GM23248 (cell line): ENCODE data around the gene CASK. TPM values are rescaled to one million over a fixed set of nuclear protein-coding genes. Genes with fewer than 3 reads are reported as not detected.
"Not testable (repeated sequence)": the region's sequence is repeated elsewhere in the genome, so short reads cannot be mapped to it uniquely, and the experiment has no call there.

Experiments
- DNase-seq: peaks from one replicate; pipeline ENCODE4 v3.0.0-alpha.2; 2015
- H2AFZ ChIP-seq: fragments of 200-600 bp; sonication (generic); 2 replicates; pipeline ENCODE4 v1.6.1; 2016; ENCODE audit warnings: antibody characterized with exemption
- H3F3A ChIP-seq: fragments of 200-600 bp; sonication (generic); 2 replicates; pipeline ENCODE4 v1.6.1; 2016; ENCODE audit warnings: mild to moderate bottlenecking, antibody characterized with exemption, mixed run types; ENCODE audit not compliant: insufficient read depth
- H3K27ac ChIP-seq: fragments of 200-600 bp; sonication (generic); 2 replicates; pipeline ENCODE4 v1.5.1; 2016; ENCODE audit warnings: mild to moderate bottlenecking
- H3K27me3 ChIP-seq: fragments of 200-600 bp; sonication (generic); replicated peaks from 2 replicates; pipeline ENCODE4 v1.6.1; 2016; ENCODE audit warnings: mild to moderate bottlenecking; ENCODE audit not compliant: insufficient read depth
- H3K36me3 ChIP-seq: fragments of 200-600 bp; sonication (generic); 2 replicates; pipeline ENCODE4 v1.6.1; 2016; ENCODE audit warnings: low read depth, mild to moderate bottlenecking
- H3K4me1 ChIP-seq: fragments of 200-600 bp; sonication (generic); 2 replicates; pipeline ENCODE4 v1.6.1; 2016; ENCODE audit warnings: mild to moderate bottlenecking; ENCODE audit not compliant: insufficient read depth
- H3K4me2 ChIP-seq: fragments of 200-600 bp; sonication (generic); one replicate; pipeline ENCODE4 v1.6.1; 2016; ENCODE audit warnings: mild to moderate bottlenecking; ENCODE audit not compliant: unreplicated experiment
- H3K4me3 ChIP-seq: fragments of 200-600 bp; sonication (generic); 2 replicates; pipeline ENCODE4 v1.5.1; 2016; ENCODE audit warnings: mild to moderate bottlenecking
- H3K79me2 ChIP-seq: fragments of 200-600 bp; sonication (generic); 2 replicates; pipeline ENCODE4 v1.6.1; 2016; ENCODE audit warnings: mild to moderate bottlenecking; ENCODE audit not compliant: insufficient read depth
- H3K9ac ChIP-seq: fragments of 200-600 bp; sonication (generic); 2 replicates; pipeline ENCODE4 v1.6.1; 2016; ENCODE audit warnings: mild to moderate bottlenecking
- H3K9me2 ChIP-seq: fragments of 200-600 bp; sonication (generic); 2 replicates; pipeline ENCODE4 v1.6.1; 2016; ENCODE audit warnings: mixed run types, mild to moderate bottlenecking, moderate library complexity; ENCODE audit not compliant: insufficient read depth
- H3K9me3 ChIP-seq: fragments of 200-600 bp; sonication (generic); one replicate; pipeline ENCODE4 v1.6.1; 2017; ENCODE audit warnings: low read depth
- H4K20me1 ChIP-seq: fragments of 200-600 bp; sonication (generic); 2 replicates; pipeline ENCODE4 v1.6.0; 2016; ENCODE audit not compliant: insufficient read depth
- EZH2 ChIP-seq: fragments of 200-600 bp; sonication (generic); IDR thresholded peaks from 2 replicates; pipeline ENCODE4 v1.6.1; 2018; ENCODE audit warnings: antibody characterized with exemption, mild to moderate bottlenecking; ENCODE audit not compliant: insufficient read depth, poor library complexity, severe bottlenecking
- EZH2phosphoT487 ChIP-seq: fragments of 200-600 bp; sonication (generic); IDR thresholded peaks from 2 replicates; pipeline ENCODE4 v1.6.1; 2018; ENCODE audit warnings: antibody characterized with exemption, moderate library complexity, mild to moderate bottlenecking, low read depth; ENCODE audit not compliant: insufficient read depth
- WGBS, 2 experiments: methylation state at CpG; one replicate each; pipeline ENCODE4 v1.1.6; 2015 to 2017; ENCODE audit warnings: low lambda C conversion rate in 2 of 2, low coverage in 1 of 2; ENCODE audit errors: missing lambda C conversion rate in 2 of 2; 5-methylcytosine and 5-hydroxymethylcytosine counted together
- in situ Hi-C: fragments of 300-500 bp; cut with MboI; formaldehyde crosslinking; loops from 2 replicates; pipeline ENCODE4 v1.15.0; 2020
- polyA plus RNA-seq: library from polyadenylated mRNA; unstranded; fragments of >200 nt; fragmentation: Nextera tagmentation; extraction: Ambion mirVana; gene quantifications from 2 replicates; pipeline ENCODE4 v1.2.1, GENCODE V29; 2016
- total RNA-seq: library from RNA; depleted of rRNA; stranded (reverse); fragments of >200 nt; shearing (Covaris generic); gene quantifications from 2 replicates; pipeline ENCODE4 v1.2.3, GENCODE V29; 2014

CASK gene
- total and polyA plus RNA-seq, 2 experiments from 2014 or later = 2.5 to 29.2 TPM

- TF ChIP-seq EZH2 (no peak), EZH2phosphoT487 (no peak)
- no peaks in the 10 kb centered on the region for H3K4me1 ChIP-seq
- no peak overlapping the region for H3K4me3 ChIP-seq
- H3F3A ChIP-seq = no peaks in the 10 kb centered on the region
- no peak overlapping the region for H3K27ac ChIP-seq
- no peaks in the 10 kb centered on the region for H3K79me2 ChIP-seq
- in situ Hi-C loops = no loop called here
- no peaks in the 10 kb centered on the region for H4K20me1 ChIP-seq
- H2AFZ ChIP-seq = no peak overlapping the region
- no peak overlapping the region for H3K9ac ChIP-seq
- no peaks in the 10 kb centered on the region for H3K36me3 ChIP-seq
- 69 to 76% methylated on average over 3 of the region's 3 CpGs for WGBS, 2 experiments
- H3K9me3 ChIP-seq = no peaks in the 10 kb centered on the region
- no peak overlapping the region for H3K4me2 ChIP-seq
- H3K27me3 ChIP-seq = no peaks in the 10 kb centered on the region
- no peak for DNase-seq
- H3K9me2 ChIP-seq = no peaks in the 10 kb centered on the region
Measured at GRCh38 chrX:41616935-41617334, 306.4 kb downstream of the CASK start.

GRCh38 chrX:41616255-41616654, 307.1 kb downstream of the CASK start:
- no peak overlapping the region for H2AFZ ChIP-seq
- no peaks in the 10 kb centered on the region for H3K36me3 ChIP-seq
- TF ChIP-seq EZH2 (no peak), EZH2phosphoT487 (no peak)
- no peaks in the 10 kb centered on the region for H3K4me1 ChIP-seq
- no peak overlapping the region for H3K4me2 ChIP-seq
- DNase-seq = no peak
- H3K9ac ChIP-seq = no peak overlapping the region
- in situ Hi-C loops = no loop called here
- no peaks in the 10 kb centered on the region for H3K27me3 ChIP-seq
- H3F3A ChIP-seq = no peaks in the 10 kb centered on the region
- no peaks in the 10 kb centered on the region for H3K79me2 ChIP-seq
- no peaks in the 10 kb centered on the region for H4K20me1 ChIP-seq
- H3K9me2 ChIP-seq = no peaks in the 10 kb centered on the region
- H3K27ac ChIP-seq = no peak overlapping the region
- H3K9me3 ChIP-seq = no peaks in the 10 kb centered on the region
- no peak overlapping the region for H3K4me3 ChIP-seq

GRCh38 chrX:41608244-41608643, 315.1 kb downstream of the CASK start:
- no peaks in the 10 kb centered on the region for H3K27me3 ChIP-seq
- H3K9me3 ChIP-seq = no peaks in the 10 kb centered on the region
- no peak overlapping the region for H2AFZ ChIP-seq
- no peaks in the 10 kb centered on the region for H3F3A ChIP-seq
- in situ Hi-C loops = no loop called here
- H3K4me1 ChIP-seq = 0 out of 2 replicates have a peak, but pooled peaks cover 1% of the 10 kb centered on the region
- 100% methylated on average over 1 of the region's 1 CpG for WGBS, 2 experiments
- no peak overlapping the region for H3K4me3 ChIP-seq
- no peaks in the 10 kb centered on the region for H4K20me1 ChIP-seq
- H3K27ac ChIP-seq = no peak overlapping the region
- DNase-seq = no peak
- H3K36me3 ChIP-seq = no peaks in the 10 kb centered on the region
- no peak overlapping the region for H3K9ac ChIP-seq
- H3K9me2 ChIP-seq = no peaks in the 10 kb centered on the region
- H3K4me2 ChIP-seq = no peak overlapping the region
- TF ChIP-seq EZH2 = no peak
- TF ChIP-seq EZH2phosphoT487 = no peak
- no peaks in the 10 kb centered on the region for H3K79me2 ChIP-seq

GRCh38 chrX:41607264-41607832, 316.0 kb downstream of the CASK start:
- Histone ChIP-seq H3K27ac (no peak overlapping the region), H3F3A (no peaks in the 10 kb centered on the region), H3K36me3 (no peaks in the 10 kb centered on the region), H3K4me1 (0 out of 2 replicates have a peak, but pooled peaks cover 6% of the 10 kb centered on the region), H4K20me1 (no peaks in the 10 kb centered on the region), H3K4me2 (no peak overlapping the region), H3K9me3 (no peaks in the 10 kb centered on the region), H3K4me3 (no peak overlapping the region), H3K79me2 (no peaks in the 10 kb centered on the region), H2AFZ (no peak overlapping the region), H3K27me3 (no peaks in the 10 kb centered on the region), H3K9ac (no peak overlapping the region), H3K9me2 (no peaks in the 10 kb centered on the region)
- in situ Hi-C loops = no loop called here
- TF ChIP-seq EZH2 (no peak), EZH2phosphoT487 (no peak)
- WGBS, 2 experiments = 82 to 92% methylated on average over 2 of the region's 2 CpGs
- DNase-seq = no peak

- H3K36me3 ChIP-seq, H4K20me1 ChIP-seq, H3K27ac ChIP-seq, H3K4me2 ChIP-seq, in situ Hi-C loops, H3K9ac ChIP-seq, H2AFZ ChIP-seq, H3K9me2 ChIP-seq, H3F3A ChIP-seq, H3K27me3 ChIP-seq, H3K4me3 ChIP-seq, H3K9me3 ChIP-seq, DNase-seq, H3K79me2 ChIP-seq, H3K4me1 ChIP-seq: not testable (repeated sequence)
- WGBS, 2 experiments = 98% methylated on average over 4 of the region's 4 CpGs
Measured at GRCh38 chrX:41606057-41606456, 317.3 kb downstream of the CASK start.
